DOHH2 (cell line): ENCODE measurements around the gene ABCA2.

ENCODE experiments used
- H3F3A ChIP-seq: fragments of 200-600 bp; sonication (generic), shearing (Covaris generic); 2 replicates; pipeline ENCODE4 v1.6.0; 2016; ENCODE audit warnings: antibody characterized with exemption, mild to moderate bottlenecking; ENCODE audit not compliant: control insufficient read depth, insufficient read depth
- H3K27ac ChIP-seq: fragments of 200-600 bp; sonication (generic); 2 replicates; pipeline ENCODE4 v1.5.1; 2014; ENCODE audit warnings: low read depth, mild to moderate bottlenecking, low read length, moderate library complexity
- H3K27me3 ChIP-seq: fragments of 200-600 bp; sonication (generic); 2 replicates; pipeline ENCODE4 v1.6.1; 2014; ENCODE audit warnings: mild to moderate bottlenecking, low read length, mixed read lengths; ENCODE audit not compliant: control insufficient read depth
- H3K36me3 ChIP-seq: fragments of 200-600 bp; sonication (generic); 2 replicates; pipeline ENCODE4 v1.6.1; 2014; ENCODE audit warnings: mild to moderate bottlenecking, low read length, moderate library complexity, mixed read lengths; ENCODE audit not compliant: control insufficient read depth
- H3K4me1 ChIP-seq: fragments of 200-600 bp; sonication (generic); 2 replicates; pipeline ENCODE4 v1.6.1; 2014; ENCODE audit warnings: mild to moderate bottlenecking, low read length, mixed read lengths; ENCODE audit not compliant: control insufficient read depth
- H3K4me2 ChIP-seq: fragments of 200-600 bp; sonication (generic); 2 replicates; pipeline ENCODE4 v1.6.0; 2014; ENCODE audit warnings: mild to moderate bottlenecking, low read length, moderate library complexity
- H3K4me3 ChIP-seq: fragments of 200-600 bp; sonication (generic); 2 replicates; pipeline ENCODE4 v1.5.1; 2014; ENCODE audit warnings: mild to moderate bottlenecking, low read length, mixed read lengths
- H3K79me2 ChIP-seq: fragments of 200-600 bp; sonication (generic); 2 replicates; pipeline ENCODE4 v1.6.1; 2014; ENCODE audit warnings: mild to moderate bottlenecking, low read length, mixed read lengths; ENCODE audit not compliant: control insufficient read depth
- H3K9me2 ChIP-seq: fragments of 200-600 bp; sonication (generic); replicated peaks from 2 replicates; pipeline ENCODE4 v1.6.1; 2014; ENCODE audit warnings: mild to moderate bottlenecking, low read length, mixed read lengths; ENCODE audit not compliant: control insufficient read depth
- H3K9me3 ChIP-seq: fragments of 200-600 bp; sonication (generic); 2 replicates; pipeline ENCODE4 v1.6.1; 2014; ENCODE audit warnings: antibody characterized with exemption, low read length, mixed read lengths; ENCODE audit not compliant: control insufficient read depth, insufficient read depth
- H4K20me1 ChIP-seq: fragments of 200-600 bp; sonication (generic); 2 replicates; pipeline ENCODE4 v1.6.0; 2014; ENCODE audit warnings: low read depth, mild to moderate bottlenecking, antibody characterized with exemption, low read length, moderate library complexity; ENCODE audit not compliant: control insufficient read depth, insufficient read depth
- CTCF ChIP-seq: fragments of 200-600 bp; sonication (generic); IDR thresholded peaks from one replicate; pipeline ENCODE4 v1.5.1; 2014; ENCODE audit warnings: antibody characterized with exemption, mild to moderate bottlenecking, low read depth, low read length; ENCODE audit not compliant: poor library complexity, severe bottlenecking
- EZH2phosphoT487 ChIP-seq: fragments of 200-600 bp; sonication (generic); IDR thresholded peaks from 2 replicates; pipeline ENCODE4 v1.6.1; 2017; ENCODE audit warnings: borderline replicate concordance, mild to moderate bottlenecking, antibody characterized with exemption, low read length, moderate library complexity, mixed read lengths

The ABCA2 gene

GRCh38 chr9:136977223-136977622, 50.8 kb downstream of the ABCA2 start, which contains the start of gene PTGDS:
TSS of gene PTGDS (plus strand) at chr9:136977504. CDS start at chr9:136977579, 75 bp downstream.
- Histone ChIP-seq H3K27me3 (no peaks in the 10 kb centered on the region), H3K4me3 (no peak within 1 kb of the TSS), H3K4me1 (no peaks in the 10 kb centered on the region), H3K79me2 (no peaks in the 10 kb centered on the region), H3K9me3 (no peaks in the 10 kb centered on the region), H3F3A (no peaks in the 10 kb centered on the region), H4K20me1 (no peaks in the 10 kb centered on the region), H3K9me2 (no peaks in the 10 kb centered on the region), H3K4me2 (no peak within 1 kb of the TSS), H3K36me3 (no peaks in the 10 kb centered on the region), H3K27ac (no peak within 1 kb of the TSS)
- TF ChIP-seq CTCF (no peak), EZH2phosphoT487 (no peak)

GRCh38 chr9:136975644-136976043, 52.4 kb downstream of the ABCA2 start:
- Histone ChIP-seq H3K9me2 (no peaks in the 10 kb centered on the region), H3K9me3 (no peaks in the 10 kb centered on the region), H4K20me1 (no peaks in the 10 kb centered on the region), H3K27me3 (no peaks in the 10 kb centered on the region), H3K4me2 (no peak overlapping the region), H3K79me2 (no peaks in the 10 kb centered on the region), H3K4me1 (no peaks in the 10 kb centered on the region; the same call in 1 of the 2 replicates), H3K4me3 (no peak overlapping the region), H3K36me3 (no peaks in the 10 kb centered on the region), H3K27ac (no peak overlapping the region), H3F3A (no peaks in the 10 kb centered on the region)
- TF ChIP-seq EZH2phosphoT487 (no peak), CTCF (peak; percentile 58)

GRCh38 chr9:136974817-136975535, 53.1 kb downstream of the ABCA2 start:
- Histone ChIP-seq H3K4me1 (no peaks in the 10 kb centered on the region; the same call in 1 of the 2 replicates), H3K27ac (no peak overlapping the region), H3K36me3 (no peaks in the 10 kb centered on the region), H3K9me3 (no peaks in the 10 kb centered on the region), H3K79me2 (no peaks in the 10 kb centered on the region), H3K9me2 (no peaks in the 10 kb centered on the region), H3F3A (no peaks in the 10 kb centered on the region), H3K27me3 (no peaks in the 10 kb centered on the region), H4K20me1 (no peaks in the 10 kb centered on the region), H3K4me3 (no peak overlapping the region), H3K4me2 (no peak overlapping the region)
- TF ChIP-seq CTCF (no peak), EZH2phosphoT487 (no peak)
